Uterus (tissue), 4 donors: ENCODE data around the gene LENG8. TPM values are rescaled to one million over a fixed set of nuclear protein-coding genes. Genes with fewer than 3 reads are reported as not detected.

Experiments used
- DNase-seq, 2 donors: peaks; one replicate each; pipeline ENCODE4 v3.0.0-alpha.2; 2019 to 2020
- H3K27ac ChIP-seq, 2 donors: fragments of 200-600 bp; sonication (generic); 1 replicate in 1 of 2; 2 replicates in 1 of 2; pipeline ENCODE4 v1.5.1; 2016 to 2018
- H3K27me3 ChIP-seq, 2 donors: fragments of 200-600 bp; sonication (generic); one replicate each; pipeline ENCODE4 v1.5.1; 2018 to 2019; ENCODE audit warnings: control low read depth in 1 of 2
- H3K36me3 ChIP-seq, 2 donors: fragments of 200-600 bp; sonication (generic); one replicate each; pipeline ENCODE4 v1.5.1; 2019; ENCODE audit warnings: control low read depth in 1 of 2
- H3K4me1 ChIP-seq, 2 donors: fragments of 200-600 bp; sonication (generic); one replicate each; pipeline ENCODE4 v1.5.1; 2018 to 2019; ENCODE audit warnings: control low read depth in 1 of 2
- H3K4me3 ChIP-seq, 2 donors: fragments of 200-600 bp; sonication (generic); 1 replicate in 1 of 2; 2 replicates in 1 of 2; pipeline ENCODE4 v1.5.1; 2018 to 2019; ENCODE audit warnings: mild to moderate bottlenecking in 1 of 2
- H3K9me3 ChIP-seq, 2 donors: fragments of 200-600 bp; sonication (generic); one replicate each; pipeline ENCODE4 v1.5.1; 2019; ENCODE audit warnings: control low read depth in 1 of 2
- POLR2A ChIP-seq, 2 donors: fragments of 450-650 bp; IDR thresholded peaks; one replicate each; pipeline ENCODE4 v1.6.1; 2016; ENCODE audit warnings: antibody characterized with exemption in 2 of 2, mild to moderate bottlenecking in 1 of 2, moderate library complexity in 1 of 2
- intact Hi-C: fragments of 100-400 bp; cut with DNase I; formaldehyde crosslinking; loops from one replicate; pipeline ENCODE4 v1.15.1; 2023; ENCODE audit warnings: low total_unique reads
- total RNA-seq, 4 donors: library from RNA; depleted of rRNA in 3 of 4; stranded (reverse); fragments of >200 nt in 3 of 4; gene quantifications; one replicate each; pipeline versions ENCODE4 v1.1.0 to v1.2.4, GENCODE V29; 2014 to 2023
- TF ChIP-seq, protein P1 (sequence below), 4 experiments: fragments of 200-600 bp in 2 of 4; fragments of 450-650 bp in 2 of 4; sonication (generic) in 2 of 4; IDR thresholded peaks; one replicate each; pipeline ENCODE4 v1.5.1; 2016 to 2019; ENCODE audit warnings: antibody characterized with exemption in 4 of 4, mild to moderate bottlenecking in 2 of 4, moderate library complexity in 1 of 4
- donor health status: DM: yes; HTN: yes; CAD: no.

LENG8 gene
- total RNA-seq, 4 donors from 2014 or later, result 58.1 to 275 (median 91.4) TPM

DNA sequence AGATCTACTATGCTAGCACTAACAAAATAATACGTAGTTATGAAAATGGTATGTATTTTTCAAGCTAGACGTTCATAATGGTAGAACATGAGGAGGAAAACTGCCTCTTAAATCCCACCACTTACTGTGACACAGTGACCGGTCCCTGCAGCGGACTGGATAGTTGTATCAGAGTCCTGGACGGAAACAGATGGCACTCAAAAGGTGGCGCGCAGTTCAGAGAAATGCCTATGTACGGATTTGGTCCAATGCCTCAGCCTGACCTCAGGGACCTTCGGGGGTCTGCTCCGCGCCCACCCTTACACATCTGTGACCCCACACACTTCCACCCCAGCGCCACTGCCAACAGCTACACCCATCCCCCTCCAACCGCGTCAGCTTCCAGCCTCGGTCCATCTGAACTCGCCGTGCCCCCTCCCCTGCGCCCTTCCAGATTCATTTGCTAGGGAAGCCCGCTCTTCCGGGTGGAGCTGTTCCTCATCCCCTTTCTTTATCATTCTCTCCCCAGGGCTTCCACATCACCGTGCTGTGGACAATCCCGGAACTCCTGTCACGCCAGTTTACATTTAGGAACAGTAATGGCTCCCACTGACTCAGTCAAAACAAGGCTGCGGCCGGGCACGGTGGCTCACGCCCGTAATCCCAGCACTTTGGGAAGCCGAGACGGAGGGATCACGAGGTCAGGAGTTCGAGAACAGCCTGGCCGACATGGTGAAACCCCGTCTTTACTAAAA lies 792 bp upstream of the LENG8 start:
- TF ChIP-seq POLR2A (IDR thresholded peaks at IDR 0.05), result no peak
- TF ChIP-seq, protein P1, sequence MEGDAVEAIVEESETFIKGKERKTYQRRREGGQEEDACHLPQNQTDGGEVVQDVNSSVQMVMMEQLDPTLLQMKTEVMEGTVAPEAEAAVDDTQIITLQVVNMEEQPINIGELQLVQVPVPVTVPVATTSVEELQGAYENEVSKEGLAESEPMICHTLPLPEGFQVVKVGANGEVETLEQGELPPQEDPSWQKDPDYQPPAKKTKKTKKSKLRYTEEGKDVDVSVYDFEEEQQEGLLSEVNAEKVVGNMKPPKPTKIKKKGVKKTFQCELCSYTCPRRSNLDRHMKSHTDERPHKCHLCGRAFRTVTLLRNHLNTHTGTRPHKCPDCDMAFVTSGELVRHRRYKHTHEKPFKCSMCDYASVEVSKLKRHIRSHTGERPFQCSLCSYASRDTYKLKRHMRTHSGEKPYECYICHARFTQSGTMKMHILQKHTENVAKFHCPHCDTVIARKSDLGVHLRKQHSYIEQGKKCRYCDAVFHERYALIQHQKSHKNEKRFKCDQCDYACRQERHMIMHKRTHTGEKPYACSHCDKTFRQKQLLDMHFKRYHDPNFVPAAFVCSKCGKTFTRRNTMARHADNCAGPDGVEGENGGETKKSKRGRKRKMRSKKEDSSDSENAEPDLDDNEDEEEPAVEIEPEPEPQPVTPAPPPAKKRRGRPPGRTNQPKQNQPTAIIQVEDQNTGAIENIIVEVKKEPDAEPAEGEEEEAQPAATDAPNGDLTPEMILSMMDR (IDR thresholded peaks at IDR 0.05), result peak in 1 of 4 experiments; percentile 11
- Histone ChIP-seq H3K36me3 (no peaks in the 10 kb centered on the region), H3K4me1 (peaks cover 11 to 20% of the 10 kb centered on the region in 2 donors), H3K4me3 (peak overlapping the region; percentile 79 to 89), H3K27me3 (no peaks in the 10 kb centered on the region), H3K9me3 (no peaks in the 10 kb centered on the region), H3K27ac (peak overlapping the region; percentile 85 to 96)
- DNase-seq, result peak; percentile 53 to 58
- intact Hi-C loops, result no loop called here

DNA sequence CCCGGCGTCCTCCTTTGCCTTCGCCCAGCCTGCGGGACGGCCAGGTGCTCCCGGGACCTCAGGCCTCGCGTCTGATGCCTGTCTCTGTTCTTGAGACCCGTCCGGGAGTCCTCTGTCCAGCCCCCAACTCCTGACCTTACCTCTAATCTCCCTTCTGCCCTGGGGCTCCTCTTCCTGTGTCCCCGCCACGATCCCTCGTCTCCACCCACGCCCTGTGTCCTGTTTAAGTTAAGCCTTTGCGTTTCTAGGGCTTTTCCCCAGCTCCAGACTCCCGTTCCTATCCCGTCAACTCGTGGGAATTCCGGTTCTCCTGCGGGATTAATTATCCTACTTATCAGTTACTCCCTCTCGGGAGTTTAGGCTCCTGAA lies 686 bp downstream of the LENG8 start:
- Histone ChIP-seq H3K9me3 (no peaks in the 10 kb centered on the region), H3K4me3 (peak overlapping the region; percentile 79 to 89), H3K27ac (peak overlapping the region; percentile 85 to 96), H3K27me3 (no peaks in the 10 kb centered on the region), H3K36me3 (no peaks in the 10 kb centered on the region), H3K4me1 (peaks cover 11 to 20% of the 10 kb centered on the region in 2 donors)
- no peak for DNase-seq
- intact Hi-C loops, result no loop called here
- TF ChIP-seq POLR2A (IDR thresholded peaks at IDR 0.05), result no peak
- TF ChIP-seq, protein P1 (IDR thresholded peaks at IDR 0.05), result no peak

DNA sequence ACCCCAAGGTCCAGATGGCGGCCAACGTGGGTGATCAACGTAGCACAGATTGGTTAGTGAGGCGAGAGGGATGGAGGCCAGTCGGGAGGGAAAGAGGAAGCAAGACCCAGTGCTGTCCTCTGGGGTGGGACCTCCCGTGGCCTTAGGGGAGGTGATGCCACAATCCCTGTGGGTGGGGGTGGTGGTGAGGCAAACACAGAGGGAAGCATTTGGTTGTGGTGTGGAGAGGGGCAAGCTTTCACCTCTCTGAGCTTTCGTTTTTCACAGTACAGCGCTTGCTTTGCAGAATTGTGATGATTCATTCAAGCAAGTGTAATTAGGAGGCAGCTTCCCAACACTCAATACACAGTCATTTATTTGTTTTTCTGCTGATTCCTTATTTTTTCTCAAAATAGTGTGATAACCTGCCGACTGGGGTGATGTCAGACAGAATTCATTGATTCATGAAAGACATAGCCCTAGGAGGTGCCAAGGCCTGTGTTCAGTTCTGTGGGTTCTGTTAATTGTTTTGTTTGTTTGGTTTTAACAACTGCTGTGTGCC lies 2.4 kb downstream of the LENG8 start:
- intact Hi-C loops, result no loop called here
- Histone ChIP-seq H3K27me3 (no peaks in the 10 kb centered on the region), H3K9me3 (no peaks in the 10 kb centered on the region), H3K4me3 (no peak overlapping the region), H3K27ac (no peak overlapping the region), H3K36me3 (no peaks in the 10 kb centered on the region), H3K4me1 (peaks cover 11 to 20% of the 10 kb centered on the region in 2 donors)
- TF ChIP-seq, protein P1 (IDR thresholded peaks at IDR 0.05), result no peak
- no peak for TF ChIP-seq POLR2A (IDR thresholded peaks at IDR 0.05)
- DNase-seq, result no peak

DNA sequence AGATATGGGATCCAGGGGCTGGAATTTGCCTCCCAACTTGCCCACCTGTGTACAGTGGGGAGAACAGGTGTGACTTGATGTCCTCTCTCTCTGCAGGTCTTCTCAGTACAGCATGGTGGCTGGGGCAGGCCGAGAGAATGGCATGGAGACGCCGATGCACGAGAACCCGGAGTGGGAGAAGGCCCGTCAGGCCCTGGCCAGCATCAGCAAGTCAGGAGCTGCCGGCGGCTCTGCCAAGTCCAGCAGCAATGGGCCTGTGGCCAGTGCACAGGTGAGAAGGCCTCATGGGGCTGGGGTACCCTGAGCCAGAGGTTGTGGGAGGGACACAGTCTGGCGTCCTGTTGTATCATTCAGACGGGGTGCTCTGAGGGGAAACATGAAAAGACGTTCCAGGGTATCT lies 3.0 kb downstream of the LENG8 start:
- intact Hi-C loops, result no loop called here
- Histone ChIP-seq H3K4me1 (peaks cover 11 to 20% of the 10 kb centered on the region in 2 donors), H3K36me3 (no peaks in the 10 kb centered on the region), H3K27ac (no peak overlapping the region), H3K4me3 (no peak overlapping the region), H3K9me3 (no peaks in the 10 kb centered on the region), H3K27me3 (no peaks in the 10 kb centered on the region)
- no peak for TF ChIP-seq POLR2A (IDR thresholded peaks at IDR 0.05)
- TF ChIP-seq, protein P1 (IDR thresholded peaks at IDR 0.05), result no peak
- DNase-seq, result no peak

DNA sequence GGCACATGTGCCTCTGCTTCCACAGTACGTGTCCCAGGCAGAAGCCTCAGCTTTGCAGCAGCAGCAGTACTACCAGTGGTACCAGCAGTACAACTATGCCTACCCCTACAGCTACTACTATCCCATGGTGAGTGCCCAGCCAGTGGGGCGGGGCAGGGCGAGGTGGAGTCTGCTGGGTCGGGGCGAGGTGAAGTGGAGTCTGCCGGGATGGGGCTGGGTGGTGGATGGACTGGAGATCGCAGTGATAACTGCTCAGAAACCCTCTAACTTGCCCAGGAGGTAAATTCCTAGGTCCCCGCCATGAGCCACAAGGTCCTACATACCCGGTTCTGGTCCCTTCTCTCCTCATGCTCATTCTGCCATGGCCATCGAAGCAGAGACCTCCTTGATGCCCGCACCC lies 3.6 kb downstream of the LENG8 start:
- Histone ChIP-seq H3K36me3 (no peaks in the 10 kb centered on the region), H3K9me3 (no peaks in the 10 kb centered on the region), H3K27ac (no peak overlapping the region), H3K4me3 (no peak overlapping the region), H3K4me1 (peaks cover 11 to 17% of the 10 kb centered on the region in 2 donors), H3K27me3 (no peaks in the 10 kb centered on the region)
- no peak for DNase-seq
- TF ChIP-seq, protein P1 (IDR thresholded peaks at IDR 0.05), result no peak
- TF ChIP-seq POLR2A (IDR thresholded peaks at IDR 0.05), result no peak
- intact Hi-C loops, result no loop called here
